HG02798 (cell line): Measurements from ENCODE around the gene CACNA1B.
"Not testable (repeated sequence)": the region's sequence is repeated elsewhere in the genome, so short reads cannot be mapped to it uniquely, and the experiment has no call there.

Experiments
- ATAC-seq: cut with Tn5 transposase; IDR thresholded peaks from one replicate; pipeline ENCODE4 v1.9.1; 2021; ENCODE audit warnings: mild to moderate bottlenecking; ENCODE audit not compliant: unreplicated experiment, poor library complexity

The CACNA1B gene

GRCh38 chr9:138009803-138010690 is 132.5 kb downstream of the CACNA1B start:
- ATAC-seq = no peak

- no peak for ATAC-seq
Observed at GRCh38 chr9:138010861-138011260, 133.3 kb downstream of the CACNA1B start.

GRCh38 chr9:138011951-138012500 is 134.4 kb downstream of the CACNA1B start:
- no peak for ATAC-seq

GRCh38 chr9:138013273-138013672 is 135.7 kb downstream of the CACNA1B start:
- ATAC-seq = no peak

- ATAC-seq = no peak
Observed at GRCh38 chr9:138013836-138014562, 136.4 kb downstream of the CACNA1B start.

GRCh38 chr9:138014563-138014945 is 137.0 kb downstream of the CACNA1B start:
- ATAC-seq = no peak

- no peak for ATAC-seq
Observed at GRCh38 chr9:138015021-138015829, 137.6 kb downstream of the CACNA1B start.

- no peak for ATAC-seq
Observed at GRCh38 chr9:138016406-138017187, 139.0 kb downstream of the CACNA1B start.

GRCh38 chr9:138017200-138017599 is 139.6 kb downstream of the CACNA1B start:
- ATAC-seq = no peak

- ATAC-seq = not testable (repeated sequence)
Observed at GRCh38 chr9:138019514-138019913, 141.9 kb downstream of the CACNA1B start.

- ATAC-seq = no peak
Observed at GRCh38 chr9:138020120-138020794, 142.7 kb downstream of the CACNA1B start.

GRCh38 chr9:138020795-138021182 is 143.2 kb downstream of the CACNA1B start:
- ATAC-seq = no peak

GRCh38 chr9:138021251-138022056 is 143.9 kb downstream of the CACNA1B start:
- ATAC-seq = no peak

- ATAC-seq = no peak
Observed at GRCh38 chr9:138022121-138022741, 144.6 kb downstream of the CACNA1B start.

GRCh38 chr9:138022756-138023393 is 145.3 kb downstream of the CACNA1B start:
- no peak for ATAC-seq

GRCh38 chr9:138023394-138024124 is 146.0 kb downstream of the CACNA1B start:
- ATAC-seq = no peak

- ATAC-seq = no peak
Observed at GRCh38 chr9:138024131-138024530, 146.5 kb downstream of the CACNA1B start.
